ENCODE data around the gene FHL2.

DNA sequence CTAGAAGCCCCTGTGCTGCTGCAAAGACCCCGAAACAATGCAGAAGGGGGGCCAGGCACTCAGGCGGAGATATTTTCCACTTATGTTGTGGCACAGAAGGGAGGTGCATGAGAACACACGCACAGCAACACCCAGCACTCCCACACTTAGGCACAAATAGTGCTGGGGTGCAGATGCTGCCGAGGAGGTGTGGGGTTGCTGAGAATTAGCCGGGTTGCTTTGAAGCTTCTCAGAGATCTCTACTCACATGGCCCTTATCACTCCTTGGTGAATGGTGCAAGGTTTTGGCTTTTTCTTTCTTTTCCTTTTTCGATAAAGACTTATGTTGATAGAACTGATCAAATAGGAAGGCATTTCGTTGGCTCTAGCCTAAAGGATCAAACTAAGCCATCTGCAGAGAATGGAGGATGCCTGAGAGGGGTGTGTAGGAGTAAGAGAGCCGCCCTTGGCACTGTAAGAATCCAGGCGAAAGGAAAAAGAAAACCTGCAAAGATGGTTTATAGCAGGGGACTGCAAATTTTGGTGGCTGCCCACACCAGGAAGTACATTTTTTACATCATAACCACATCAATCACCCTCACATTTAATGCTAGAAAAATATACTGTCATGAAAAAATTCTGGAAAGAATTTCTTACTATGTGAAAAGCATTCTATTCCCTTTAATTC, 27.9 kb upstream of the FHL2 start:
- TF ChIP-seq, protein P1, sequence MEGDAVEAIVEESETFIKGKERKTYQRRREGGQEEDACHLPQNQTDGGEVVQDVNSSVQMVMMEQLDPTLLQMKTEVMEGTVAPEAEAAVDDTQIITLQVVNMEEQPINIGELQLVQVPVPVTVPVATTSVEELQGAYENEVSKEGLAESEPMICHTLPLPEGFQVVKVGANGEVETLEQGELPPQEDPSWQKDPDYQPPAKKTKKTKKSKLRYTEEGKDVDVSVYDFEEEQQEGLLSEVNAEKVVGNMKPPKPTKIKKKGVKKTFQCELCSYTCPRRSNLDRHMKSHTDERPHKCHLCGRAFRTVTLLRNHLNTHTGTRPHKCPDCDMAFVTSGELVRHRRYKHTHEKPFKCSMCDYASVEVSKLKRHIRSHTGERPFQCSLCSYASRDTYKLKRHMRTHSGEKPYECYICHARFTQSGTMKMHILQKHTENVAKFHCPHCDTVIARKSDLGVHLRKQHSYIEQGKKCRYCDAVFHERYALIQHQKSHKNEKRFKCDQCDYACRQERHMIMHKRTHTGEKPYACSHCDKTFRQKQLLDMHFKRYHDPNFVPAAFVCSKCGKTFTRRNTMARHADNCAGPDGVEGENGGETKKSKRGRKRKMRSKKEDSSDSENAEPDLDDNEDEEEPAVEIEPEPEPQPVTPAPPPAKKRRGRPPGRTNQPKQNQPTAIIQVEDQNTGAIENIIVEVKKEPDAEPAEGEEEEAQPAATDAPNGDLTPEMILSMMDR (optimal IDR thresholded peaks at IDR 0.05 in 1 of 3, IDR thresholded peaks at IDR 0.05 in 1 of 3, conservative IDR thresholded peaks at IDR 0.05 in 1 of 3; ENCODE audit: extremely low read depth in 1 of 3, insufficient read depth in 2 of 3, low read length in 3 of 3): no peak
- TF ChIP-seq EZH2 (IDR thresholded peaks at IDR 0.05; ENCODE audit: low read length): no peak
